Measurements from ENCODE around the gene FBXW4. TPM values are rescaled to one million over a fixed set of nuclear protein-coding genes. Genes with fewer than 3 reads are reported as not detected.

The FBXW4 gene
- total RNA-seq, 1 experiment from 2014 or later = 15.7 TPM

DNA sequence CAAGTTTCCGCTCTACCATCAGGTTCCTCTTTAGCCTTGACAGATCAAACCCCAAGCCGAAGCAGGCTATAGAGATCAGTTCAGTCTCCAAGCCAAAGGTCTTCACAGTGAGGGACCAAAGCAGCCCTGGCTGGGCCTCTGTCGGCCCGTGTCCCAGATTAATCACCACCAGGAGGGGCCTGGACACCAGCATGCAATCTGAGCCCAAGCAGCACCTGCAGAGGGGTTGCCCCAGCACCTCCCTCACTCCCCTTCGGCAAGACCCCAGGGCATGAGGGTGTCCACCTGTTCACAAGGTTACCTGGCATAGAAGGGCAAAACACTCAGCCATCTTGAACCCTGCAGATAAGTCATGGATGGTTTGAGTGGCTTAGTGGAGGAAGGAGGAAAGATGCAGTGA lies 36.0 kb downstream of the FBXW4 start:
- Mint-ChIP-seq H3K4me3 (ENCODE audit: low read depth, unreplicated experiment) (no peak overlapping the region), H3K27me3 (ENCODE audit: unreplicated experiment) (no peaks in the 10 kb centered on the region), H3K27ac (ENCODE audit: unreplicated experiment) (no peak overlapping the region), H3K36me3 (ENCODE audit: insufficient read depth, unreplicated experiment) (no peaks in the 10 kb centered on the region), H3K9me3 (ENCODE audit: low read depth, unreplicated experiment) (no peaks in the 10 kb centered on the region), H3K4me1 (ENCODE audit: low read depth, unreplicated experiment) (no peaks in the 10 kb centered on the region)
- intact Hi-C loops (cut with micrococcal nuclease; ENCODE audit: unreplicated experiment) = no loop called here
- DNase-seq = no peak
- no TSS peak for BruUV-seq (replicated peaks)
- CTCF ChIA-PET = interaction anchor here (0.9 kb wide), 1 partner anchor 11 kb away, joined by 3 read pairs; no protein-coding TSS in a partner anchor
- TF ChIP-seq, protein P1, sequence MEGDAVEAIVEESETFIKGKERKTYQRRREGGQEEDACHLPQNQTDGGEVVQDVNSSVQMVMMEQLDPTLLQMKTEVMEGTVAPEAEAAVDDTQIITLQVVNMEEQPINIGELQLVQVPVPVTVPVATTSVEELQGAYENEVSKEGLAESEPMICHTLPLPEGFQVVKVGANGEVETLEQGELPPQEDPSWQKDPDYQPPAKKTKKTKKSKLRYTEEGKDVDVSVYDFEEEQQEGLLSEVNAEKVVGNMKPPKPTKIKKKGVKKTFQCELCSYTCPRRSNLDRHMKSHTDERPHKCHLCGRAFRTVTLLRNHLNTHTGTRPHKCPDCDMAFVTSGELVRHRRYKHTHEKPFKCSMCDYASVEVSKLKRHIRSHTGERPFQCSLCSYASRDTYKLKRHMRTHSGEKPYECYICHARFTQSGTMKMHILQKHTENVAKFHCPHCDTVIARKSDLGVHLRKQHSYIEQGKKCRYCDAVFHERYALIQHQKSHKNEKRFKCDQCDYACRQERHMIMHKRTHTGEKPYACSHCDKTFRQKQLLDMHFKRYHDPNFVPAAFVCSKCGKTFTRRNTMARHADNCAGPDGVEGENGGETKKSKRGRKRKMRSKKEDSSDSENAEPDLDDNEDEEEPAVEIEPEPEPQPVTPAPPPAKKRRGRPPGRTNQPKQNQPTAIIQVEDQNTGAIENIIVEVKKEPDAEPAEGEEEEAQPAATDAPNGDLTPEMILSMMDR (IDR thresholded peaks at IDR 0.05; ENCODE audit: unreplicated experiment) = no peak

GRCh38 chr10:101656890-101657289 lies 38.1 kb downstream of the FBXW4 start:
- no peak for DNase-seq
- Mint-ChIP-seq H3K27ac (ENCODE audit: unreplicated experiment) (no peak overlapping the region), H3K9me3 (ENCODE audit: low read depth, unreplicated experiment) (no peaks in the 10 kb centered on the region), H3K36me3 (ENCODE audit: insufficient read depth, unreplicated experiment) (no peaks in the 10 kb centered on the region), H3K27me3 (ENCODE audit: unreplicated experiment) (no peaks in the 10 kb centered on the region), H3K4me3 (ENCODE audit: low read depth, unreplicated experiment) (no peak overlapping the region), H3K4me1 (ENCODE audit: low read depth, unreplicated experiment) (no peaks in the 10 kb centered on the region)
- intact Hi-C loops (cut with micrococcal nuclease; ENCODE audit: unreplicated experiment) = no loop called here
- BruUV-seq (replicated peaks) = no TSS peak
- CTCF ChIA-PET = no interaction called here
- TF ChIP-seq, protein P1 (IDR thresholded peaks at IDR 0.05; ENCODE audit: unreplicated experiment) = no peak

- Mint-ChIP-seq H3K27ac (ENCODE audit: unreplicated experiment) (no peak overlapping the region), H3K4me3 (ENCODE audit: low read depth, unreplicated experiment) (no peak overlapping the region), H3K4me1 (ENCODE audit: low read depth, unreplicated experiment) (no peaks in the 10 kb centered on the region), H3K9me3 (ENCODE audit: low read depth, unreplicated experiment) (no peaks in the 10 kb centered on the region), H3K27me3 (ENCODE audit: unreplicated experiment) (no peaks in the 10 kb centered on the region), H3K36me3 (ENCODE audit: insufficient read depth, unreplicated experiment) (no peaks in the 10 kb centered on the region)
- TF ChIP-seq, protein P1 (IDR thresholded peaks at IDR 0.05; ENCODE audit: unreplicated experiment) = no peak
- no peak for DNase-seq
- CTCF ChIA-PET = no interaction called here
- BruUV-seq (replicated peaks) = no TSS peak
- intact Hi-C loops (cut with micrococcal nuclease; ENCODE audit: unreplicated experiment) = no loop called here
Observed at GRCh38 chr10:101655570-101655969, 39.4 kb downstream of the FBXW4 start.

DNA sequence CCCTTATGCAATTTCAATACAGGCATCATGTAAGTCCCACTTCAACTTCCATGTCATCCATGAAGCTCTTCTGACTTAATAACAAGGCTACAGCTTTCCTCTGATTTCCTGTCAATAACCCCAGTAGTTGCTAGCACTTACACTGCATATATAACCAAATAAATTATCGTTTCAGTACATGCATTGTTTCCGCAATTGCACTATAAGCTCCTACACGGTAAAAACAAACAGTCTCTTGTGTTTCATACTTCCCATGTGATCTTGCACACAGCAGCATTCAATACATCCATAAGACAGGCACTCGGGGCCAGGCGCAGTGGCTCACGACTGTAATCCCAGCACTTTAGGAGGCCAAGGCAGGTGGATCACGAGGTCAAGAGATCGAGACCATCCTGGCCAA lies 41.4 kb downstream of the FBXW4 start:
- Mint-ChIP-seq H3K4me3 (ENCODE audit: low read depth, unreplicated experiment) (no peak overlapping the region), H3K27me3 (ENCODE audit: unreplicated experiment) (no peaks in the 10 kb centered on the region), H3K4me1 (ENCODE audit: low read depth, unreplicated experiment) (no peaks in the 10 kb centered on the region), H3K27ac (ENCODE audit: unreplicated experiment) (no peak overlapping the region), H3K9me3 (ENCODE audit: low read depth, unreplicated experiment) (no peaks in the 10 kb centered on the region), H3K36me3 (ENCODE audit: insufficient read depth, unreplicated experiment) (no peaks in the 10 kb centered on the region)
- DNase-seq = no peak
- TF ChIP-seq, protein P1 (IDR thresholded peaks at IDR 0.05; ENCODE audit: unreplicated experiment) = no peak
- no TSS peak for BruUV-seq (replicated peaks)
- CTCF ChIA-PET = no interaction called here
- intact Hi-C loops (cut with micrococcal nuclease; ENCODE audit: unreplicated experiment) = no loop called here
